Right lobe of liver (tissue), 4 donors: Measurements from ENCODE around the gene KCNC3.

Source experiments
- POLR2A ChIP-seq: fragments of 450-650 bp; IDR thresholded peaks from one replicate; pipeline ENCODE4 v1.6.1; 2017; ENCODE audit warnings: antibody characterized with exemption, mild to moderate bottlenecking
- TF ChIP-seq, protein P1 (sequence below), 4 donors: fragments of 200-600 bp in 3 of 4; fragments of 450-650 bp in 1 of 4; IDR thresholded peaks; one replicate each; pipeline versions ENCODE4 v1.5.1 to v1.8.0; 2016 to 2022; ENCODE audit warnings: antibody characterized with exemption in 4 of 4, mild to moderate bottlenecking in 2 of 4
- donor health status: DM: no; HTN: no; CAD: no.
- donor health status: DM: no; HTN: no; CAD: no.
- donor health status: DM: no; HTN: yes; CAD: no.

GRCh38 chr19:50332244-50333038 is 3.3 kb upstream of the KCNC3 start:
- TF ChIP-seq, protein P1, sequence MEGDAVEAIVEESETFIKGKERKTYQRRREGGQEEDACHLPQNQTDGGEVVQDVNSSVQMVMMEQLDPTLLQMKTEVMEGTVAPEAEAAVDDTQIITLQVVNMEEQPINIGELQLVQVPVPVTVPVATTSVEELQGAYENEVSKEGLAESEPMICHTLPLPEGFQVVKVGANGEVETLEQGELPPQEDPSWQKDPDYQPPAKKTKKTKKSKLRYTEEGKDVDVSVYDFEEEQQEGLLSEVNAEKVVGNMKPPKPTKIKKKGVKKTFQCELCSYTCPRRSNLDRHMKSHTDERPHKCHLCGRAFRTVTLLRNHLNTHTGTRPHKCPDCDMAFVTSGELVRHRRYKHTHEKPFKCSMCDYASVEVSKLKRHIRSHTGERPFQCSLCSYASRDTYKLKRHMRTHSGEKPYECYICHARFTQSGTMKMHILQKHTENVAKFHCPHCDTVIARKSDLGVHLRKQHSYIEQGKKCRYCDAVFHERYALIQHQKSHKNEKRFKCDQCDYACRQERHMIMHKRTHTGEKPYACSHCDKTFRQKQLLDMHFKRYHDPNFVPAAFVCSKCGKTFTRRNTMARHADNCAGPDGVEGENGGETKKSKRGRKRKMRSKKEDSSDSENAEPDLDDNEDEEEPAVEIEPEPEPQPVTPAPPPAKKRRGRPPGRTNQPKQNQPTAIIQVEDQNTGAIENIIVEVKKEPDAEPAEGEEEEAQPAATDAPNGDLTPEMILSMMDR (IDR thresholded peaks at IDR 0.05) = no peak
- no peak for TF ChIP-seq POLR2A
